Lower lobe of right lung (tissue), 2 donors: ENCODE measurements around the gene VWA8. TPM values are rescaled to one million over a fixed set of nuclear protein-coding genes. Genes with fewer than 3 reads are reported as not detected.

ENCODE experiments used
- ATAC-seq, 2 donors: fragments of 200-7000 bp; cut with Tn5 transposase; one replicate each; pipeline ENCODE4 v1.9.1; 2020 to 2022; ENCODE audit warnings: mild to moderate bottlenecking in 2 of 2, moderate library complexity in 2 of 2
- DNase-seq: peaks from one replicate; pipeline ENCODE4 v3.0.0-alpha.2; 2020
- H3K27ac ChIP-seq: fragments of 200-600 bp; one replicate; pipeline ENCODE4 v1.8.0; 2022
- H3K27me3 ChIP-seq: fragments of 200-600 bp; one replicate; pipeline ENCODE4 v1.8.0; 2022; ENCODE audit warnings: low read depth
- H3K36me3 ChIP-seq: fragments of 200-600 bp; one replicate; pipeline ENCODE4 v1.8.0; 2022; ENCODE audit warnings: mild to moderate bottlenecking
- H3K4me1 ChIP-seq: fragments of 200-600 bp; one replicate; pipeline ENCODE4 v1.8.0; 2022
- H3K4me3 ChIP-seq: fragments of 200-600 bp; one replicate; pipeline ENCODE4 v1.8.0; 2022; ENCODE audit warnings: mild to moderate bottlenecking
- H3K9me3 ChIP-seq: fragments of 200-600 bp; one replicate; pipeline ENCODE4 v1.8.0; 2022
- intact Hi-C: fragments of 100-400 bp; cut with DNase I; formaldehyde crosslinking; loops from one replicate; pipeline ENCODE4 v1.11.0; 2022
- total RNA-seq: library from RNA; stranded (reverse); fragmentation: NEBNext Ultra II Directional; extraction: Animal tissue kit (Norgen Biotek cat#: 25700); gene quantifications from one replicate; pipeline ENCODE4 v1.2.1, GENCODE V29; 2021
- TF ChIP-seq, protein P1 (sequence below): fragments of 200-600 bp; IDR thresholded peaks from one replicate; pipeline ENCODE4 v1.8.0; 2022; ENCODE audit warnings: antibody characterized with exemption, mild to moderate bottlenecking
- donor health status: DM: no; HTN: yes; CAD: no; lungs with severe emphysema.

VWA8 gene
- total RNA-seq, 1 donor from 2014 or later, result 18.2 TPM

DNA sequence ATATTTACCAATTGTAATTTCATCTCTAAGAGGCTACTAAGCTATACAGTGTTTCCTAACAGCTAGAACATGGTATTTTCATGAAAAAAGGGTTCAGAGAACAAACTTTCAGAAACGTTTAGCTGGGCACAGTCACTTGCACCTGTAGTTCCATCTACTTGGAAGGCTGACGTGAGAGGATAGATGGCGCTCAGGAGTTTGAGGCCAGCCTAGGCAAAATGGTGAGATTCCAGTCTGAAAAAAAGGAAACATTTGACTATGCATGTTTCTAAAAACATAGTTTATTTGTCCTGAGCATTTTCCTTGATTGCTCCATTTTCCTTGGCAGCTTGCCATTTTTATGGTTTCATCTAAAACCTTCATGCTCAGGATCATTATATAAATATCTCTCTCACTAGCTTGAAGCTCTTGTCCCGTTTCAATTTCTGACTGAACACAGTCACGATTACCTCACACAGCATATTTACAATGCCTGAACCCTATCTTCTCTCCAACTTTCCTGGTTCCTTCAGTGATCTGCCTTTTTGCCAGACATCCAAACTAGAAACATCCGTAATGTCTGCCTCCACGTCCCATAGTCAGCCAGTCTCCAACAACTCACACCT is 302.8 kb downstream of the VWA8 start:
- ATAC-seq (no peak), DNase-seq (no peak)
- H3K4me3 ChIP-seq, result no peak overlapping the region
- no peaks in the 10 kb centered on the region for H3K9me3 ChIP-seq
- TF ChIP-seq, protein P1, sequence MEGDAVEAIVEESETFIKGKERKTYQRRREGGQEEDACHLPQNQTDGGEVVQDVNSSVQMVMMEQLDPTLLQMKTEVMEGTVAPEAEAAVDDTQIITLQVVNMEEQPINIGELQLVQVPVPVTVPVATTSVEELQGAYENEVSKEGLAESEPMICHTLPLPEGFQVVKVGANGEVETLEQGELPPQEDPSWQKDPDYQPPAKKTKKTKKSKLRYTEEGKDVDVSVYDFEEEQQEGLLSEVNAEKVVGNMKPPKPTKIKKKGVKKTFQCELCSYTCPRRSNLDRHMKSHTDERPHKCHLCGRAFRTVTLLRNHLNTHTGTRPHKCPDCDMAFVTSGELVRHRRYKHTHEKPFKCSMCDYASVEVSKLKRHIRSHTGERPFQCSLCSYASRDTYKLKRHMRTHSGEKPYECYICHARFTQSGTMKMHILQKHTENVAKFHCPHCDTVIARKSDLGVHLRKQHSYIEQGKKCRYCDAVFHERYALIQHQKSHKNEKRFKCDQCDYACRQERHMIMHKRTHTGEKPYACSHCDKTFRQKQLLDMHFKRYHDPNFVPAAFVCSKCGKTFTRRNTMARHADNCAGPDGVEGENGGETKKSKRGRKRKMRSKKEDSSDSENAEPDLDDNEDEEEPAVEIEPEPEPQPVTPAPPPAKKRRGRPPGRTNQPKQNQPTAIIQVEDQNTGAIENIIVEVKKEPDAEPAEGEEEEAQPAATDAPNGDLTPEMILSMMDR, result no peak
- intact Hi-C loops, result no loop called here
- H3K36me3 ChIP-seq, result no peaks in the 10 kb centered on the region
- H3K27ac ChIP-seq, result no peak overlapping the region
- no peaks in the 10 kb centered on the region for H3K27me3 ChIP-seq
- no peaks in the 10 kb centered on the region for H3K4me1 ChIP-seq

DNA sequence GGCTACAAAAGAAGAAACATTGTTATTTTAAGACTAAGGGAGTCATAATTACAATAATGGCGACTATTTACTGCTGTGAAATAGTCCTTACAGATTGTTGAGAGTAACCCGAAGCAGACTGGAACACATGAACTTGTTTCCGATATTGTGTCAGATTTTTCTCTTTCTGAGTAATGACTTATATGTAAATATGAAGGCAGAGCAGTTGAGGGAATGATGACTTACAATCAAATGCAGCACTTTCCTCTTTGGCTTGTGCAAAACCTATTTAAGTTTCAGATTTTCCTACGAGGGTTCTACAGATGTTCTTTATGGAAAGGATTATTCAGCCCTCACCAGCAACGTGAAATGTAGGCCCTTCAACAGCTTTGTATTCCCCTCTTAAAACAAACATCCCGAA is 304.9 kb downstream of the VWA8 start:
- Histone ChIP-seq H3K4me3 (no peak overlapping the region), H3K27ac (no peak overlapping the region), H3K36me3 (no peaks in the 10 kb centered on the region), H3K27me3 (no peaks in the 10 kb centered on the region), H3K9me3 (no peaks in the 10 kb centered on the region), H3K4me1 (peaks cover 13% of the 10 kb centered on the region)
- TF ChIP-seq, protein P1, result no peak
- intact Hi-C loops, result no loop called here
- ATAC-seq (no peak), DNase-seq (no peak)

DNA sequence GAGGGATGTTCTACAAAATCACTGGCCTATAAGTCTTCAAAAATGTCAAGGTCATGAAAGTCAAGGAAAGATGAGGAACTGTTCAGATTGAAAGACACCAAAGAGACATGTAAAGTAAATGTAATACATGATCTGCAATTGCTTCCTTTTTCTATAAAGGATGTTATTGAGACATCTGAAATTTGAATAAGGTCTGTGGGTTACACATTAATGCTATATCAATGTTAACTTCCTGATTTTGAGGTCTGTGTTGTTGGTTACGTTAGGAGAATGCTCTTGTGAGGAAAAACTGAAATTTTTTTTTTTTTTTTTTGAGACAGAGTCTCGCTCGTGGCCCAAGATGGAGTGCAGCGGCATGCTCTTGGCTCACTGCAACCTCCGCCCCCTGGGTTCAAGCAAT is 306.1 kb downstream of the VWA8 start:
- ATAC-seq (peak; percentile 34 to 43), DNase-seq (no peak)
- Histone ChIP-seq H3K4me1 (peaks cover 13% of the 10 kb centered on the region), H3K36me3 (no peaks in the 10 kb centered on the region), H3K9me3 (no peaks in the 10 kb centered on the region), H3K27me3 (no peaks in the 10 kb centered on the region), H3K27ac (no peak overlapping the region), H3K4me3 (no peak overlapping the region)
- intact Hi-C loops, result no loop called here
- TF ChIP-seq, protein P1, result no peak

DNA sequence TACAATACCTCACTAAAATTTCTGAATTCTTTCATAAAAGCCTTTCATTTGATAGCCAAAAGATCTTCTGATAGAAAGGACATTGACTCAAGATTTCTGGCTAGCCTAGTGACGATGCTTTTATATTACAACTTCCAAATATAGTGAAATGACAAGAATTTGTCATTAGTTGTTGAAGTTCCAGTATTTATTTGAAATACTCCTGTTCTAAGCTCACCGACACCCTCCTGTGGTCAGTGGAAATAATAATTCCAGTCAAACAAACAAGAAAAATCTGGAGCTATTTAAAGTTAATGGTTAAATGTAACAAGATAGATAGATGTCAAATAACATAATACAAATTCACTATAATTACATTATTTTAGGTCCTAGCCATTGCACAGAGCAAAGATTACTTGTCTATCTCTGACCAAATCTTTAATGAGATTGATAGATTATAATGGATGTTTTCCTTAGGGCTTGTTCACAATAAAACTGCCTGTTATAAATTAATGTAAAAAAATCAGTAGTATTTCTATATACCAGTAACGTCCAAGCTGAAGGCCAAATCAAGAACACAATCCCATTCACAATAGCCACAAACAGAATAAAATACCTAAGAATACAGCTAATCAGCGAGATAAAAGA is 308.1 kb downstream of the VWA8 start:
- TF ChIP-seq, protein P1, result peak; percentile 67
- DNase-seq (no peak), ATAC-seq (peak; percentile 48 to 68)
- Histone ChIP-seq H3K4me1 (peaks cover 16% of the 10 kb centered on the region), H3K4me3 (no peak overlapping the region), H3K27me3 (no peaks in the 10 kb centered on the region), H3K27ac (peak overlapping the region; percentile 25), H3K9me3 (no peaks in the 10 kb centered on the region), H3K36me3 (no peaks in the 10 kb centered on the region)
- intact Hi-C loops, result no loop called here

DNA sequence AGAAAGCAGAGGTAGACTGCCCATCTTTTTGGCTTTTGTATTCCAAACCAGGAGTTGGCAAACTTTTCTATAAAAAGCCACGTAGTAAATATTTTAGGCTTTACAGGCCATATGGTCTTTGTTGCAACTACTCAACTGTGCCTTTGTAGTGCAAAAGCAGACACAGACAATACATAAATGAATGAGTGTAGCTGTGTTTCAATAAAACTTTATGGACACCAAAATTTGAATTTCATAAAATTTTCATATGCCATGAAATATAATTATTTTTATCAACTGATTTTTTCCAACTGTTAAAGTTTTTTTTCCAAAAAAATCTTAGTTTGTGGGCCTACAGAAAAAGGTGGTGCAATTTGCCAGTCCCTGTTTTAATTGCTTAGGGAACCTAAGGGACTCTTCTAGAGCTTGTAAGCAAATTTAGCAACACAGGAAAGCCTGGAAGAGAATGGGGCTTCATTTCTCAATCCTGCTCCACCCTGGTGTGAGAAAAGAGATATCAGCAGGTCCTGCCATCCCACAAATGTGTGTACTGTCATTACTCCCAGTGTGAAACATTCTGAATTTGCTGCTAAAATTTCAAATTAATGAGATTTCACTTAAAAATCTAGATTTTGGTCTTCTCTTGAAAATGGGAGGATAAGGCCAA is 309.4 kb downstream of the VWA8 start:
- H3K9me3 ChIP-seq, result no peaks in the 10 kb centered on the region
- intact Hi-C loops, result no loop called here
- ATAC-seq (no peak), DNase-seq (no peak)
- TF ChIP-seq, protein P1, result no peak
- peaks cover 21% of the 10 kb centered on the region for H3K4me1 ChIP-seq
- H3K27me3 ChIP-seq, result no peaks in the 10 kb centered on the region
- H3K36me3 ChIP-seq, result no peaks in the 10 kb centered on the region
- no peak overlapping the region for H3K4me3 ChIP-seq
- peak overlapping the region; percentile 25 for H3K27ac ChIP-seq
